ENCODE data around the gene ADAMTS9. TPM values are rescaled to one million over a fixed set of nuclear protein-coding genes. Genes with fewer than 3 reads are reported as not detected.

ADAMTS9 gene
- total and polyA plus RNA-seq, 9 of the 15 experiments (the other 6 are each of a cell fraction or from before 2014, with no cell fraction given) = 0.05 to 0.32 (median 0.13) TPM; not detected in 2

GRCh38 chr3:64647825-64648224 is 40.0 kb downstream of the ADAMTS9 start:
- no peaks in the 10 kb centered on the region for H4K20me1 ChIP-seq (replicated peaks; ENCODE audit: control insufficient read depth, insufficient read depth, low read length)
- no peaks in the 10 kb centered on the region for H3K9me3 ChIP-seq (replicated peaks; ENCODE audit: control insufficient read depth, insufficient read depth, low read depth, low read length)
- in situ Hi-C loops (cut with MboI) = no loop called here
- ChIA-PET POLR2A (no interaction called here), CTCF (ENCODE audit: low intra/inter-chr PET ratio) (no interaction called here)
- no peak overlapping the region for H2AFZ ChIP-seq (ENCODE audit: low read depth, low read length)
- ATAC-seq (no peak), FAIRE-seq (no peak), DNase-seq (ENCODE audit: extremely low read depth in 1 of 4, low spot score in 3 of 4) (no peak)
- H3K9ac ChIP-seq (ENCODE audit: insufficient read depth in 1 of 2, low read depth in 2 of 2, low read length in 2 of 2) = no peak overlapping the region
- H3K4me1 ChIP-seq (replicated peaks in 1 of 2; ENCODE audit: control insufficient read depth in 2 of 2, insufficient read depth in 2 of 2, low read length in 2 of 2) = no peaks in the 10 kb centered on the region
- no peaks in the 10 kb centered on the region for H3K36me3 ChIP-seq (ENCODE audit: control insufficient read depth, insufficient read depth, low read length)
- no peaks in the 10 kb centered on the region for H3K9me1 ChIP-seq (ENCODE audit: control insufficient read depth, insufficient read depth, low read length)
- H3K4me2 ChIP-seq (ENCODE audit: insufficient read depth, low read length) = no peak overlapping the region
- H3K4me3 ChIP-seq = no peak overlapping the region
- intact Hi-C loops (cut with micrococcal nuclease) = no loop called here
- TF ChIP-seq ZBTB11 (CRISPR knock-in tag; IDR thresholded peaks at IDR 0.05) (peak in 1 of 3 experiments; percentile 59; a peak in 1 of 6 replicates), SMARCC2 (IDR thresholded peaks at IDR 0.05; ENCODE audit: low read depth) (no peak)
- H3K27me3 ChIP-seq (ENCODE audit: control insufficient read depth in 2 of 2, insufficient read depth in 2 of 2, low read length in 2 of 2) = no peaks in the 10 kb centered on the region; a peak in 1 of 5 replicates
- H3K27ac ChIP-seq (ENCODE audit: extremely low read depth, low read depth, low read length) = no peak overlapping the region
- BruUV-seq (replicated peaks) = no TSS peak
- 1% methylated on average over 7 of the region's 7 CpGs for WGBS (ENCODE audit: insufficient coverage, low coverage, missing lambda C conversion rate)
- H3K79me2 ChIP-seq (ENCODE audit: control insufficient read depth, insufficient read depth, low read length) = no peaks in the 10 kb centered on the region

Measured in K562 (cell line).